Muscle of arm (tissue), 12 donors: ENCODE data around the gene UNC119. TPM values are rescaled to one million over a fixed set of nuclear protein-coding genes. Genes with fewer than 3 reads are reported as not detected.

Experiments
- DNase-seq: peaks from one replicate; pipeline ENCODE4 v3.0.0-alpha.2; 2013
- polyA plus RNA-seq, 12 donors: library from polyadenylated mRNA; unstranded; fragments of 120-200 nt; gene quantifications; one replicate each; pipeline ENCODE4 v1.2.1, GENCODE V29; 2013; ENCODE audit not compliant: insufficient read length in 12 of 12

Gene UNC119
- polyA plus RNA-seq, 12 donors, result 10.0 to 35.2 (median 14.3) TPM; not detected in 1

GRCh38 chr17:28574526-28574925 lies 22.1 kb upstream of the UNC119 start:
- no peak for DNase-seq

- no peak for DNase-seq
Observed at GRCh38 chr17:28573966-28574480, 21.6 kb upstream of the UNC119 start.

DNA sequence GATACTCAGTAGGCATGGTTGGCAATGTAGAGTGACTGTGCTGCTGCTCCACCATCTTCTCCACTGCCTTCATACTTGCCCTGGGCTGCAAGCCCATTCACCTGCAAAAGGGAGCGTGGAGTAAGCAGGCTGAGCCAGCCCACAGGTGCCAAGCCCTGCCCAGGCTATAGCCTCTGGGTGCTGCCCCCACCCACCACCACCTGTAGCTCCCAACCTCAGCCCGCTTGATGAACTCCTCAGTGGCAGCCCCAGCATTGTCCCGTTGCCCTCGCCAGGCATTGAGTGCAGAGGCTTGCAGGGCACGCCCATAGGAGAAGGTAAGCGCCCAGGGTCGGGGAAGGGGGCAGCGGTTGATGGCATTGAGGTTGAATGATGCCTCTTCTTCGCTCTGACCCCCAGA lies 21.1 kb upstream of the UNC119 start:
- DNase-seq, result no peak

GRCh38 chr17:28573040-28573380 lies 20.6 kb upstream of the UNC119 start:
- no peak for DNase-seq

DNA sequence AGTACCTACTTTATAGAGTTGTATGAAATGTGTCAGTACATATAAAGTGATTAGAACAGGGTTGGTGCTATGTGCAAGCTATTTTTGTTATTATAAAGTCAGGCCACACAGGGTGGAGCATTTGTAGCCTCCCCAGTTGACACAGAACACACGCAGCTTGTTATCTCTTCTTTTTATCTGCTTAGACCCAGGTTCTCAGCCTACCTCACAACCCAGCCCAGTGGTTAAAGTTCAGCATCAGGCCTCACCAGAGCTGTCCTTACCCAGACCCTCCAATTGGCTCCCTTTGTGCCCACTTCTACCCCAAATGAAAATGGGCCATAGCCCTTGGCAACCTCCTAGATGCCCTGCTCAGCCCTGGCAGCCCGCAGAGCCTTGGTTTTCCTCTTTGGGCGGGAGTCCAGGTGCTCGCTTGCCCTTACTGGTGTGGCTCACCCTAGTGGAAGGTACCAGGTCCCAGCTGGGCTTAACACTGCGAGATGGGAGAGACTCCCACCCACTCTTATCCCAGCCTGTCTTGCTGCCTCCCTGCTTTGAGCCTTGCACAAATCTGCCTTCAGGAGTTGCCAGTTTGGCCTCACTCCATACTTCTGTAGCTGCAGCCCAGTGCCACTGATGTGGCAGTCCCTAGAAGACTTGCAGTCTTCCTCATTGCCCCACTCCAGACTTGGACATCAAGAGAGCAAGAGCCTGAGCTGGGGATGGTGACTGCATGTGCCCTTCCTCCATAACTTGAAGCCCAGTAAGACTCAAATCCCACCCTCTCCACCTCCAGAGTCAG lies 20.0 kb upstream of the UNC119 start:
- DNase-seq, result no peak

DNA sequence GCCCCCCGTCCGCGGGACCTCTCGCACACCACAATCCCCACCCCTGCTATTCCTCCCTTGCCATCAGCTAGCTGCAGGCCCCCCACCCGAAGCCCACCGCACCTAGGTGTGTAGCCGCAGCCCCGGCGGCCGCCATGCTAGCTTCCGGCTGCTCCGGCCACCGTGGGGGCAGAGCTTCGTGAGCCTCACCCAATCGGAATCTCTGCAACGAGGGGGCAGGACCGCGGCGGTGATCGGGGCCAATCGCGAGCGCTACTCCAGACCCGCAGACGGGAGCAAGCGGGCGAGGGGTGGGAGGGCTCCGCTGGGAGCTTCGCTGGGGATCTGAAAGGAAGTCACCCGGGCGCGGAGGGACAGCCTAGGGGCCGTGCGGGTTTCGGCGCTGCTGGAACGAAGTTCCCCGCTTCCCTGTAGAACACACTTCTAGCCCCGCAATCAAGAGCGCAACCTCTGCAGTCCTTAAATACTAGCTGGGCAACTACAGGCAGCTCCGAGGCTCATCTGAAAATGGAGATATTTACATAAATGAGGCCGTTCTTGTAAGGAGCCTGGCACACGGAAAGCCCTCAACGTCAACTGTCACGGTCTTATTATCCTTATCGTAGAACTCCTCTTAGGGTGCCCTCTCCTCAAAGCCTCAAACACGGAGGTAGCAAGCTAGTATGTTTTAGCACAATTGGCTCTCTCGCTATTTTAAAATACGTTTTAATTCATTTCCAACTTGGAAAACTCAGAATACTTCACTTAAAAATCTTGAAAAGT lies 19.1 kb upstream of the UNC119 start, which contains the start of gene PIGS:
Gene PIGS, minus strand, starts transcription at position 164 of the 762 bp plus-strand sequence. Its CDS starts 28 bp downstream, at position 136.
- DNase-seq, result peak; percentile 90

DNA sequence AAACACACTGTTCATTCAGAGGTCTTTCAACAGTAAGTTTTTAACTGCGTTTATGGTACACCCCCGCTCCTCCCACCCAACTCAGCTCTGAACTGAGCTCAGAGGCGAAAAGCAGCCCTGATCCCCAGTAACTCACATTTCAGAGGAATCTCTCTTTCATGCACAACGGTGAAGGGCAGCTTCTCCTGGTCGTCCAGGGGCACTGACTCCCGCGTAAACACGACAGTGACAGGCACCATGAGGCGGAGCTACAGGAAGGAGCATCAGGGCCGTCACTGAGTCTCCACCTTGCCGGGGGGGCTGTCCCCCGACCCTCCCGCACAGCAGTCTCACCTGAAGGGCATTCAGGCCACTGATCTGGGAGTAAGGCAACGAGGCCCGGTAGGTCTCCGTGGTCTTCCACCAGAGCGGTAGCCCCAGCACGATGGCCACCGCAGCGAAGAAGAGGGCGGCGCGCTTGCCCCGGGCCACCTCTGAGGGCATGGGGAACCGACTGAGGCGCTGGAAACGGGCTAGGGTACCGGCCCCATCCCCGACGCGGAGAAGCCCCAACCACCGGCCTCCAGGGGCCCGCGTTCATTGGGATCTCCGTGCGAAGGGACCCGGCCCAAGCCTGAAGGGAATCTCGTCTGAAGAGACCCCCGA lies 18.4 kb upstream of the UNC119 start:
- no peak for DNase-seq

DNA sequence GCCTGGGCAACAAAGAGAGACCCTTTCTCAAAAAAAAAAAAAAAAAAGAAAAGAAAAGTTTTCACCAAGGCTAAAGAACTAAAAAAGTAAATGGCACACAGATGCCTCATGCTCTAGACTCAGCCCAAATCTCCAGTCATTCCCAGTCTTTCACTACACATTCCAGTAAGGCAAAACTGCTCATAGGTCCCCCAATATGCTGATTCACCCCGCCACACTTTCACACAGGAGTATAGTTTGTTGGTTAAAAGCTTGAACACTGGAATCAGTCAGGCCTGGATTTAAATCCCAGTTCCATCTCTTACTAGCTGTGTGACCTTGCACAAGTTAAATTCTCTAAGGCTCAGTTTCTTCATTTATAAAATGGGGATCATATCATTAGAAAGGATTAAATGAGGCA lies 17.0 kb upstream of the UNC119 start:
- DNase-seq, result no peak

- no peak for DNase-seq
Observed at GRCh38 chr17:28567604-28568003, 15.2 kb upstream of the UNC119 start.

- no peak for DNase-seq
Observed at GRCh38 chr17:28563475-28563874, 11.1 kb upstream of the UNC119 start.

DNA sequence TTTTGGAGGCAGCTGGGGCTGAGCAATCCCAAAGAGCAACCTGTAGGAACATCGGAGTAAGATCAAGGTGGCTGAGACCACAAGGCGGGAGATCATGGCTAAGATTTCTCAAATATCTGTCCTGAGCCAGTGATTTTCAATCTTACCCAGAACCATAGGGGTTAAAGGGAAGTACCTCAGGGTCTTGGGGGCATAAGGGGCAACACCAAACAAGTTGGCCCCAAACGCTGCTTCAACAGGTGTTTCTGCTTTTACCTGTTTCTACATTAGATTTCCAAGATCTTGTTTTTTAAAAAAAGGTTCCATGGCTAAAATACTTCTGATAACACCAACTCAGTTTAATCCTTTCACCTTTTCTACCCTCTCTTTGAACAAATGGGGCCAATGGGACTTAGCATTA lies 2.6 kb upstream of the UNC119 start:
- DNase-seq, result no peak

GRCh38 chr17:28554565-28554964 lies 2.1 kb upstream of the UNC119 start:
- DNase-seq, result no peak

DNA sequence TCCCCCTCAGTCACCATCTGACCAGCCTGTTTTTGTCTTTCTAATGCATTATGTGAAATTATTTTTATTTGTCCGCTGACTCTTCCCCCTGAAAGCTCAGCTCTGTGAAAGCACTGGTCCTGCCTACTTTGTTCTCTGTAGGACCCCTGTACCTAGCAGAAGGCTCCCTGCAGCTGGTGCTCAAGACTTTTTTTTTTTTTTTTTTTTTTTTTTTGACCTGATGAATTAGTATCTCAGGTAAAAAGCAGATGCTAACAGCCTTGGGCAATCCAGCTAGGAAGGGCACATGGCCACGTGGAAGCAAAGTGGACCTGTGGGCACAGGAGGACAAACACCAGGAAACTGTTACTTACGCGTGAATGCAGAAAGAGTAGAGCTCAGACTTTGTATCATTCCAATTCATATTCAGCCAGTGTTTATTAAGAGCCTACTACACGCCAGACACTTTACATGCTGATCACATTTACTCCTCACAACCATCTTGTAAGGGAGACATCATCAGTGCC lies 629 bp upstream of the UNC119 start:
- DNase-seq, result no peak

- DNase-seq, result peak; percentile 22
Observed at GRCh38 chr17:28551421-28552175, 826 bp downstream of the UNC119 start.

DNA sequence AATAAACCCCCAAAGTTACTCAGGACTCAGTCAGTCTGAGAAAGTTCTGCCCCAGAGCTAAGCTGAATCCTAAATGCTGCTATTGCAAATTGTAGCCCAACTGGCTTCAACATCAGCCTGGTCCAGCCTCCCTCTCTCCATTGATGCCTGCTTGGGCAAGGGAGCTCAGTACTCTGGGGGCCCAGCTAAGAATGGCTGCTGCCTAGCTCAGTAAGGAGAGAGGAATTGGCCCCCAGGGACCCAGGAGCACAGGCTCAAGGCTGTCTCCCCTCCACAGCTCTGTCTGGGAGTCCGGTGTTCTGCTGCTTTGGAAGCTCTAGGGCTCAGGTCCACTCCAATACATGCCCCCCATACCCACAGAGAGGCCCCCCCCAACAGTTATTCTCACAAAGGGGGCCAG lies 1.6 kb downstream of the UNC119 start:
- no peak for DNase-seq

GRCh38 chr17:28549236-28550132 lies 2.9 kb downstream of the UNC119 start:
- no peak for DNase-seq

DNA sequence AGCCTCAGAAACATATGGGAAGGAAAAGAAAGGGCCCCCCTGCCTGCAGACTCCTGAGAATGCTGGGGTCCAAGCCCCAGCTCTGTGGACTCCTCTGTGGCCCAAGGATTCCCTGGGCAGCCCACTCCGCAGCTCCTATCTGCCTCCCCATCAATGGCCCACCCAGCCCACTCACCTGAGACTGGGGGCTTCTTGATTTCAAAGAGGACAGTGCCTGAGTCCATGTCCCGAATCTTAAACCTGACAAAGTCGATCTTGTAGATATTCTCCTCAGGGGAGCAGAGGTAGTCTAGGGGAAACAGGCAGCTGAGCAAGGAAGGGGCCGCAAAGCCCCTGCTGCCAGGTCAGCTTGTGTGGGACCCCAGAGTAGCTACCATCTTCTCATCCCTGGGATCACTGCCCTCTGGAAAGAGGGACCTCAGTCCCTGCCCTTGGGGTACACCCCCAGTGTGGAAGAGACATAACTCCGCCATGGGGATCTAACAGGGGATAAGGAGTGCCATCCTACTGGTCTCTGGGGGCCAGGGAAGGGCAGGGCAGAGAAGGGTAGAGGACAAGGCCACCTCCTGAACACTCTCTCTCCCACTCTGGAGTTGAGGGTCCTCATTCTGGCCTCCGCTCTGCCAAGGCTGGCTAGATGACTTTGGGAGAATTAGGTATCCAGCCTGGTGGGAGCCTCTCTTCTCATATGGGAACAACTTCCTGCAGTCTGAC lies 3.9 kb downstream of the UNC119 start:
- DNase-seq, result no peak

GRCh38 chr17:28547623-28548416 lies 4.6 kb downstream of the UNC119 start:
- DNase-seq, result peak; percentile 51

DNA sequence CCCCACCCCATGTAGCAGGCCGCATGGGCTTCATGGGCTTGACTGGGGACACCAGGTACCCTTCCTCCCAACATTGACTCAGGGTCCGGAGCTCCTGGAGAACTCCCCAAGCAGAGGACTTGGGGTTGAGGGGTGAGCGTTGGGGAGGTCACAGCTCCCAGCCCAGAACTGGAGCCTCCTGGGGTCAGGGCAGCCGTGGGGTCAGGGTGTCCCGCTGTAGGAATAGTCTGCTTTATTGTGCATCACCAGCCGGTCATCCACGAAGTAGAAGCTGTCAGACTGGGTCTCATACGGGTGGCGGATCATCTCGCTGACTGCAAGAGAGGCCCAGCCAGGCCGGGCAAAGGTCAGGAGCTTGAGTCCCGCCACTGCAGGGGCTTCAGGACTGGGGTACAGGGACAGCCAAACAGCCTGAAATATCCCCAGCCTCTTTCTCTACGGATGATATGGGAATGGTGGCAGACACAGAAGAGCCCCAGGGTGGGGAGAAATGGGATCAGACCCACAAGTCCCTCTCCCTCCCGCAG lies 5.3 kb downstream of the UNC119 start:
- DNase-seq, result no peak
